ENCODE data around the gene CDS2.

The CDS2 gene

DNA sequence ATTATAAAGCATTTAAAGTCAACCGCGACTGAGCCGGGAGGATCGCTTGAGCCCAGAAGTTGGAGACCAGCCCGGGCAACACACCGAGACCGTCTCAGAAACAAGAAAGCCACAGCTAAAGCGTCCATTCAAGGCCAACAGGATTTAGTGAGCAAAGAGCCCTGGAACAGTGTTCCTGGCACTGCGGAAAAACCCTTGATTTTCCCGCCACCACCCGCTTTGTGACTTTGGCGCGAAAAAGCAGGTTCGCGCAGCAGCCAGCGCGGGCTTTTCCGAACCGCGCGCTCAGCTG lies 7.7 kb upstream of the CDS2 start:
- TF ChIP-seq ARNTL (CRISPR knock-in tag; IDR thresholded peaks at IDR 0.05; ENCODE audit: borderline replicate concordance, low read depth) (no peak), ZNF70 (CRISPR knock-in tag; IDR thresholded peaks at IDR 0.05) (no peak), BACH2 (CRISPR knock-in tag; IDR thresholded peaks at IDR 0.05; ENCODE audit: borderline replicate concordance) (no peak), PPARA (CRISPR knock-in tag; IDR thresholded peaks at IDR 0.05; ENCODE audit: borderline replicate concordance) (no peak)
- TF ChIP-seq, protein P1, sequence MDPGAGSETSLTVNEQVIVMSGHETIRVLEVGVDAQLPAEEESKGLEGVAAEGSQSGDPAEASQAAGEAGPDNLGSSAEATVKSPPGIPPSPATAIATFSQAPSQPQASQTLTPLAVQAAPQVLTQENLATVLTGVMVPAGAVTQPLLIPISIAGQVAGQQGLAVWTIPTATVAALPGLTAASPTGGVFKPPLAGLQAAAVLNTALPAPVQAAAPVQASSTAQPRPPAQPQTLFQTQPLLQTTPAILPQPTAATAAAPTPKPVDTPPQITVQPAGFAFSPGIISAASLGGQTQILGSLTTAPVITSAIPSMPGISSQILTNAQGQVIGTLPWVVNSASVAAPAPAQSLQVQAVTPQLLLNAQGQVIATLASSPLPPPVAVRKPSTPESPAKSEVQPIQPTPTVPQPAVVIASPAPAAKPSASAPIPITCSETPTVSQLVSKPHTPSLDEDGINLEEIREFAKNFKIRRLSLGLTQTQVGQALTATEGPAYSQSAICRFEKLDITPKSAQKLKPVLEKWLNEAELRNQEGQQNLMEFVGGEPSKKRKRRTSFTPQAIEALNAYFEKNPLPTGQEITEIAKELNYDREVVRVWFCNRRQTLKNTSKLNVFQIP (CRISPR knock-in tag; IDR thresholded peaks at IDR 0.05; ENCODE audit: borderline replicate concordance, low read depth), result no peak
- ATAC-seq, result no peak

DNA sequence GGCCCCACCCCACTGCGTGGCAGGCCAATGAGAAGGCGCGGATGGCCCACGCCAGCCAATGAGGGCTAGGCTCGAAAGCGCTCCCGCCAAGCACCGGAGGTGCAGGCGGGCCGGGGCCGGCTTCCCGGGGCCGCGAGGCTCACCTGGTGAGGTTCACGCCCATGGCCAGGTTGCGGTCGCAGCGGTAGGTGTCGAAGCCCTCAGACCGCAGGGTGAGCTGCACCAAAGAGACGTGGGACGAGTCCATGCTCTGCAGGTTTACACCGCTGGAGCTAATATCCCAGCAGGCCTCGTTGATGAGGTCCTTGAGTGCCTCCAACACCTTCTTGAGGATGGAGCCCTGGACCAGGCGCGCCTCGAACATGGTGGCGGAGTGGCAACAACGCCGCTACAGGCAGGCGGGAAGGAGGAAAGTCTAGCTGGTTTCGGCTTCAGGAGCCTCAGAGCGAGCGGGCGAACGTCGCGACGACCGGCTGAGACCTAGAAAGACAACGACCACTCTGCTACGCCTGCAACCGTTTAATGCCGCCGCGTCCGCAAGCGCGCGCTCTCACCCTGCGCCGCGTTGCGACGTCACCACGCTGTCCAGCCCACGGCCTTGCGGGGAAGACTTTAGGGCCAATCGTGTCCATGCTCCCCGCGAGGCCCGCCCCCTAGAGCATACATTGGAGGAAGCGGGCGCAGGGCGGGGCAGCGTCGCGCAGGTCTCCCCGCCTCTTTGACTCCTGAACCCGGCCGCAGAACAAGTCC lies 7.2 kb upstream of the CDS2 start, which contains the start of gene PCNA:
PCNA (minus strand) TSS at position 524 of the 750 bp plus-strand sequence; CDS start at position 364, 160 bp downstream.
- TF ChIP-seq ESRRG (CRISPR knock-in tag; IDR thresholded peaks at IDR 0.05) (no peak), TOX (CRISPR knock-in tag; IDR thresholded peaks at IDR 0.05; ENCODE audit: borderline replicate concordance) (no peak), ZC3H10 (CRISPR knock-in tag; IDR thresholded peaks at IDR 0.05) (no peak), OSR1 (CRISPR knock-in tag; IDR thresholded peaks at IDR 0.05) (no peak), CSDC2 (CRISPR knock-in tag; IDR thresholded peaks at IDR 0.05) (no peak)
- TF ChIP-seq, protein P2, sequence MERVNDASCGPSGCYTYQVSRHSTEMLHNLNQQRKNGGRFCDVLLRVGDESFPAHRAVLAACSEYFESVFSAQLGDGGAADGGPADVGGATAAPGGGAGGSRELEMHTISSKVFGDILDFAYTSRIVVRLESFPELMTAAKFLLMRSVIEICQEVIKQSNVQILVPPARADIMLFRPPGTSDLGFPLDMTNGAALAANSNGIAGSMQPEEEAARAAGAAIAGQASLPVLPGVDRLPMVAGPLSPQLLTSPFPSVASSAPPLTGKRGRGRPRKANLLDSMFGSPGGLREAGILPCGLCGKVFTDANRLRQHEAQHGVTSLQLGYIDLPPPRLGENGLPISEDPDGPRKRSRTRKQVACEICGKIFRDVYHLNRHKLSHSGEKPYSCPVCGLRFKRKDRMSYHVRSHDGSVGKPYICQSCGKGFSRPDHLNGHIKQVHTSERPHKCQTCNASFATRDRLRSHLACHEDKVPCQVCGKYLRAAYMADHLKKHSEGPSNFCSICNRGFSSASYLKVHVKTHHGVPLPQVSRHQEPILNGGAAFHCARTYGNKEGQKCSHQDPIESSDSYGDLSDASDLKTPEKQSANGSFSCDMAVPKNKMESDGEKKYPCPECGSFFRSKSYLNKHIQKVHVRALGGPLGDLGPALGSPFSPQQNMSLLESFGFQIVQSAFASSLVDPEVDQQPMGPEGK (CRISPR knock-in tag; IDR thresholded peaks at IDR 0.05; ENCODE audit: borderline replicate concordance), result no peak
- TF ChIP-seq, protein P3, sequence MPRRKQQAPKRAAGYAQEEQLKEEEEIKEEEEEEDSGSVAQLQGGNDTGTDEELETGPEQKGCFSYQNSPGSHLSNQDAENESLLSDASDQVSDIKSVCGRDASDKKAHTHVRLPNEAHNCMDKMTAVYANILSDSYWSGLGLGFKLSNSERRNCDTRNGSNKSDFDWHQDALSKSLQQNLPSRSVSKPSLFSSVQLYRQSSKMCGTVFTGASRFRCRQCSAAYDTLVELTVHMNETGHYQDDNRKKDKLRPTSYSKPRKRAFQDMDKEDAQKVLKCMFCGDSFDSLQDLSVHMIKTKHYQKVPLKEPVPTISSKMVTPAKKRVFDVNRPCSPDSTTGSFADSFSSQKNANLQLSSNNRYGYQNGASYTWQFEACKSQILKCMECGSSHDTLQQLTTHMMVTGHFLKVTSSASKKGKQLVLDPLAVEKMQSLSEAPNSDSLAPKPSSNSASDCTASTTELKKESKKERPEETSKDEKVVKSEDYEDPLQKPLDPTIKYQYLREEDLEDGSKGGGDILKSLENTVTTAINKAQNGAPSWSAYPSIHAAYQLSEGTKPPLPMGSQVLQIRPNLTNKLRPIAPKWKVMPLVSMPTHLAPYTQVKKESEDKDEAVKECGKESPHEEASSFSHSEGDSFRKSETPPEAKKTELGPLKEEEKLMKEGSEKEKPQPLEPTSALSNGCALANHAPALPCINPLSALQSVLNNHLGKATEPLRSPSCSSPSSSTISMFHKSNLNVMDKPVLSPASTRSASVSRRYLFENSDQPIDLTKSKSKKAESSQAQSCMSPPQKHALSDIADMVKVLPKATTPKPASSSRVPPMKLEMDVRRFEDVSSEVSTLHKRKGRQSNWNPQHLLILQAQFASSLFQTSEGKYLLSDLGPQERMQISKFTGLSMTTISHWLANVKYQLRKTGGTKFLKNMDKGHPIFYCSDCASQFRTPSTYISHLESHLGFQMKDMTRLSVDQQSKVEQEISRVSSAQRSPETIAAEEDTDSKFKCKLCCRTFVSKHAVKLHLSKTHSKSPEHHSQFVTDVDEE (CRISPR knock-in tag; IDR thresholded peaks at IDR 0.05), result no peak
- ATAC-seq, result peak; percentile 98

DNA sequence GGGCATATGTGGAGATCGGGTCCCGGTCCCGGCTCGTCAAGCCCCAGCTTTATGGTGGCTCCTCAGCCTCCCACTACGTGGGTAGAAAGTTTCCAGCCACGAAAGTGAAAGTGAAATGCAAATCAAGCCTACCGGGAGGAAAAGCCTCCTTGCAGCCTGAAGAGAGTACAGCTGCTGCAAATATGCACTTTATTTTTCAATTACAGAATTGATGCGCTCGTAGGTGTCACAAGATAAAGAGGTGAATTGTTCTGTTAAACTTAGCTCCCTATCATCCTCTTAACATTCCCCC lies 6.7 kb upstream of the CDS2 start:
- ATAC-seq, result no peak
- TF ChIP-seq ZFP3 (CRISPR knock-in tag; IDR thresholded peaks at IDR 0.05) (no peak), CSDC2 (CRISPR knock-in tag; IDR thresholded peaks at IDR 0.05) (no peak), ZFP30 (CRISPR knock-in tag; IDR thresholded peaks at IDR 0.05) (no peak), ARNTL (CRISPR knock-in tag; IDR thresholded peaks at IDR 0.05; ENCODE audit: borderline replicate concordance, low read depth) (no peak), RARB (CRISPR knock-in tag; IDR thresholded peaks at IDR 0.05) (no peak), TOX (CRISPR knock-in tag; IDR thresholded peaks at IDR 0.05; ENCODE audit: borderline replicate concordance) (no peak), ZC3H10 (CRISPR knock-in tag; IDR thresholded peaks at IDR 0.05) (no peak), ZNF70 (CRISPR knock-in tag; IDR thresholded peaks at IDR 0.05) (no peak), BACH2 (CRISPR knock-in tag; IDR thresholded peaks at IDR 0.05; ENCODE audit: borderline replicate concordance) (no peak), PPARA (CRISPR knock-in tag; IDR thresholded peaks at IDR 0.05; ENCODE audit: borderline replicate concordance) (no peak)
- TF ChIP-seq, protein P4, sequence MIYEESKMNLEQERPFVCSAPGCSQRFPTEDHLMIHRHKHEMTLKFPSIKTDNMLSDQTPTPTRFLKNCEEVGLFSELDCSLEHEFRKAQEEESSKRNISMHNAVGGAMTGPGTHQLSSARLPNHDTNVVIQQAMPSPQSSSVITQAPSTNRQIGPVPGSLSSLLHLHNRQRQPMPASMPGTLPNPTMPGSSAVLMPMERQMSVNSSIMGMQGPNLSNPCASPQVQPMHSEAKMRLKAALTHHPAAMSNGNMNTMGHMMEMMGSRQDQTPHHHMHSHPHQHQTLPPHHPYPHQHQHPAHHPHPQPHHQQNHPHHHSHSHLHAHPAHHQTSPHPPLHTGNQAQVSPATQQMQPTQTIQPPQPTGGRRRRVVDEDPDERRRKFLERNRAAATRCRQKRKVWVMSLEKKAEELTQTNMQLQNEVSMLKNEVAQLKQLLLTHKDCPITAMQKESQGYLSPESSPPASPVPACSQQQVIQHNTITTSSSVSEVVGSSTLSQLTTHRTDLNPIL (CRISPR knock-in tag; IDR thresholded peaks at IDR 0.05; ENCODE audit: low read depth), result no peak
- TF ChIP-seq, protein P1 (CRISPR knock-in tag; IDR thresholded peaks at IDR 0.05; ENCODE audit: borderline replicate concordance, low read depth), result no peak
- TF ChIP-seq, protein P2 (CRISPR knock-in tag; IDR thresholded peaks at IDR 0.05; ENCODE audit: borderline replicate concordance), result no peak
- TF ChIP-seq, protein P3 (CRISPR knock-in tag; IDR thresholded peaks at IDR 0.05), result no peak

Measured in SK-N-SH treated with all-trans-retinoic acid at 6 μM for 48 hours (cell line).